NCI-H146 treated with DMSO at 0.1 percent for 48 hours (cell line): ENCODE data around the gene CDK17.
A peak's percentile ranks its signal among the peaks of the same experiment; 100 is the strongest.
"Not testable (repeated sequence)": the region's sequence is repeated elsewhere in the genome, so short reads cannot be mapped to it uniquely, and the experiment has no call there.

ENCODE experiments used
- DNase-seq: peaks from one replicate; lab custom pipeline; 2025; ENCODE audit not compliant: unreplicated experiment; lab: John Stamatoyannopoulos, UW

The CDK17 gene

GRCh38 chr12:96419576-96420276, 19.5 kb upstream of the CDK17 start:
- no peak for DNase-seq

- DNase-seq, result not testable (repeated sequence)
Observed at GRCh38 chr12:96417688-96418087, 17.4 kb upstream of the CDK17 start.

- DNase-seq, result no peak
Observed at GRCh38 chr12:96416033-96416799, 16.0 kb upstream of the CDK17 start.

- no peak for DNase-seq
Observed at GRCh38 chr12:96414637-96415036, 14.4 kb upstream of the CDK17 start.

GRCh38 chr12:96412431-96412830, 12.2 kb upstream of the CDK17 start:
- DNase-seq, result no peak

- DNase-seq, result no peak
Observed at GRCh38 chr12:96409731-96410130, 9.5 kb upstream of the CDK17 start.

GRCh38 chr12:96408993-96409392, 8.8 kb upstream of the CDK17 start:
- no peak for DNase-seq

- DNase-seq, result not testable (repeated sequence)
Observed at GRCh38 chr12:96407429-96408097, 7.3 kb upstream of the CDK17 start.

- DNase-seq, result no peak
Observed at GRCh38 chr12:96404696-96405095, 4.5 kb upstream of the CDK17 start.

GRCh38 chr12:96403870-96404269, 3.6 kb upstream of the CDK17 start:
- no peak for DNase-seq

GRCh38 chr12:96402522-96402921, 2.3 kb upstream of the CDK17 start:
- not testable (repeated sequence) for DNase-seq

- DNase-seq, result peak; percentile 2
Observed at GRCh38 chr12:96402061-96402460, 1.8 kb upstream of the CDK17 start.

- peak; percentile 10 for DNase-seq
Observed at GRCh38 chr12:96401076-96401871, 1.0 kb upstream of the CDK17 start.

- peak; percentile 13 for DNase-seq
Observed at GRCh38 chr12:96400631-96401075, 414 bp upstream of the CDK17 start.

GRCh38 chr12:96399120-96399918, 920 bp downstream of the CDK17 start:
- DNase-seq, result peak; percentile 24

- DNase-seq, result no peak
Observed at GRCh38 chr12:96398424-96399119, 1.7 kb downstream of the CDK17 start.

GRCh38 chr12:96397756-96398423, 2.3 kb downstream of the CDK17 start:
- DNase-seq, result no peak

GRCh38 chr12:96396914-96397313, 3.3 kb downstream of the CDK17 start:
- no peak for DNase-seq

GRCh38 chr12:96396209-96396608, 4.0 kb downstream of the CDK17 start:
- no peak for DNase-seq
